H1 (cell line): ENCODE data around the gene XKR8. TPM values are rescaled to one million over a fixed set of nuclear protein-coding genes. Genes with fewer than 3 reads are reported as not detected.

ENCODE experiments used
- CREB1 ChIP-seq: IDR thresholded peaks from 2 replicates; pipeline ENCODE4 v1.6.1; 2012; ENCODE audit warnings: inconsistent platforms
- KDM4A ChIP-seq: IDR thresholded peaks from one replicate; pipeline ENCODE4 v1.7.1; 2012; ENCODE audit warnings: low read depth, mild to moderate bottlenecking, moderate library complexity, low read length, inconsistent platforms; ENCODE audit not compliant: severe bottlenecking
- SAP30 ChIP-seq: fragments of 300-600 bp; sonication (generic); IDR thresholded peaks from 2 replicates; pipeline ENCODE4 v1.7.1; 2012; ENCODE audit warnings: low read length, moderate library complexity, mild to moderate bottlenecking, inconsistent platforms; ENCODE audit not compliant: insufficient read depth, insufficient replicate concordance
- polyA plus RNA-seq, 7 experiments: library from polyadenylated mRNA; depleted of rRNA in 3 of 7; stranded (reverse) in 5 of 7; unstranded in 2 of 7; fragments of >200 nt in 5 of 7; fragments of 200-250 nt in 2 of 7; gene quantifications; 1 replicate in 5 of 7; 2 replicates in 1 of 7; 4 replicates in 1 of 7; pipeline versions ENCODE4 v1.2.1 to v1.2.3, GENCODE V29; 2011 to 2013; ENCODE audit warnings: missing spikeins in 2 of 7, mixed read lengths in 2 of 7
- total RNA-seq: library from RNA; stranded (reverse); fragmentation: NEBNext Ultra II Directional; extraction: Animal tissue kit (Norgen Biotek cat#: 25700); gene quantifications from 2 replicates; pipeline ENCODE4 v1.2.1, GENCODE V29; 2021

The XKR8 gene
- total and polyA plus RNA-seq, 2 of the 8 experiments (the other 6 are each of a cell fraction or from before 2014, with no cell fraction given): 14.2 to 16.3 TPM

DNA sequence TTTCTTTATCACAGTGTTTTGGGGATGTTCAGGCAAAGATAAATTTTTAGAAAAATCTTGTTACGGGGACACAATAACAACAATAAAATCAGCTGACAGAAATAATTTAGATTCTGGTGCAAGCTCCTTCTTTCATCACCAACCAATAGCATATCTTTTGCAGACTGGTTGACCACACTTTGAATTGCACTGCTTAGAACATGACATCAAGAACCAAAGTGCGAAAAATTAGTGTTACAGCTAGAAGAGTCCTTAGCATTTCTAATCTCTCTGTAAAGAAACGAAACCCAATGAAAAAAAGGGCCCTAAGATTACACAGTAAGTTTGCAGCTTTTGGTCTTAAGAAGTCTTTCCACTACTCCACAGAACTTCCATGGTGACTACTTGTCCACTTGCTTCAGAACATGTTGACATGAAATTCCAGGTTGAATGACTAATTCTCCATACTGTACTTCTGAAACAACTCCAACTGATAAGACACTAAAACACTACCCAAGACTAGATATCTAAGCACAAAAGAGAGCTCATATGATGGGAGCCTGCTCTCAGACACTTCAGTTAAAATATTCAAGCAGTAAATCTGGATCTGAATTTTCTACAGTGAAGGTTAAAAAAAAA is 31.3 kb downstream of the XKR8 start (continued):
- TF ChIP-seq SAP30: no peak
- no peak for TF ChIP-seq KDM4A
- no peak for TF ChIP-seq CREB1
